ENCODE results near the gene ALOXE3.

ALOXE3 gene

DNA sequence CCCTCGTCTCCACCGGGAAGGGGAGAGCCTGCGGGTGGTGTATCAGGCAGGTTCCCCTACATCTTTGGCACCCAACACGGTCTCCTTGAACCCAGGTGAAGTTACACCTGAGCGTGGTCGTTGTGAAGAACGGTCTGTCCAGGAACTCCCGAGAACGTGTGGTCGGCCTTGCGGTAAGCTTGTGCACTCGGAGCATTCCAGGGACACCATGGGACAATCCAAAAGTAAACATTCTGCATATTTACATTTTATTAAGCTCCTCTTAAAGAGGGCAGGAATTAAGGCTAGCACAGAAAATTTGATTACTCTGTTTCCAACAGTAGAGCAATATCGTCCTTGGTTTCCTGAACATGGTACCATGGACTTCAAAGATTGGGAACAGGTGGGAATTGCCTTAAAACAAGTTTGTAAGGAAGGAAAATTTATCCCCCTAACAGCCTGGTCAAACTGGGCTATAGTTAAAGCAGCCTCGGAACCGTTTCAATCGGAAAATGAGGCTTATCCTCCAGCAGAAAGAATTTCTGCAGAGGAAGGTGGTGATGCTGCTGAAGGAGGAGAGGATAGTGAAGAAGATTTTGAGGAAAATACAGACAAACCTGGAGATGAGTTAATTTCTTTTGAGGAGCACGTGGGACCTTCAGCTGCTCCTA, 61.2 kb downstream of the ALOXE3 start:
- no peaks in the 10 kb centered on the region for H3K79me2 ChIP-seq (ENCODE audit: insufficient read depth, low read length)
- ATAC-seq (ENCODE audit: insufficient read depth, low read depth) (no peak; the same call in 2 of the 3 replicates), DNase-seq (no peak)
- no peak overlapping the region for H3K9ac ChIP-seq (ENCODE audit: low read depth, low read length)
- no peaks in the 10 kb centered on the region for H4K20me1 ChIP-seq (ENCODE audit: insufficient read depth, low read length)
- peaks cover 10% of the 10 kb centered on the region for H3K27me3 ChIP-seq (ENCODE audit: insufficient read depth, low read length, poor library complexity)
- no peaks in the 10 kb centered on the region for H3K9me3 ChIP-seq (ENCODE audit: insufficient read depth, low read length, severe bottlenecking)
- peaks cover 5% of the 10 kb centered on the region; the same call in 1 of the 2 replicates for H3K4me1 ChIP-seq (ENCODE audit: insufficient read depth, low read length)
- no peak overlapping the region for H2AFZ ChIP-seq (ENCODE audit: low read depth, low read length)
- H3K4me3 ChIP-seq (ENCODE audit: low read depth in 1 of 2, low read length in 2 of 2), result no peak overlapping the region
- no peak overlapping the region for H3K27ac ChIP-seq (ENCODE audit: low read length)
- peak; percentile 33 for TF ChIP-seq EZH2 (IDR thresholded peaks at IDR 0.05; ENCODE audit: borderline replicate concordance, low read depth, low read length, severe bottlenecking)
- TF ChIP-seq, protein P1, sequence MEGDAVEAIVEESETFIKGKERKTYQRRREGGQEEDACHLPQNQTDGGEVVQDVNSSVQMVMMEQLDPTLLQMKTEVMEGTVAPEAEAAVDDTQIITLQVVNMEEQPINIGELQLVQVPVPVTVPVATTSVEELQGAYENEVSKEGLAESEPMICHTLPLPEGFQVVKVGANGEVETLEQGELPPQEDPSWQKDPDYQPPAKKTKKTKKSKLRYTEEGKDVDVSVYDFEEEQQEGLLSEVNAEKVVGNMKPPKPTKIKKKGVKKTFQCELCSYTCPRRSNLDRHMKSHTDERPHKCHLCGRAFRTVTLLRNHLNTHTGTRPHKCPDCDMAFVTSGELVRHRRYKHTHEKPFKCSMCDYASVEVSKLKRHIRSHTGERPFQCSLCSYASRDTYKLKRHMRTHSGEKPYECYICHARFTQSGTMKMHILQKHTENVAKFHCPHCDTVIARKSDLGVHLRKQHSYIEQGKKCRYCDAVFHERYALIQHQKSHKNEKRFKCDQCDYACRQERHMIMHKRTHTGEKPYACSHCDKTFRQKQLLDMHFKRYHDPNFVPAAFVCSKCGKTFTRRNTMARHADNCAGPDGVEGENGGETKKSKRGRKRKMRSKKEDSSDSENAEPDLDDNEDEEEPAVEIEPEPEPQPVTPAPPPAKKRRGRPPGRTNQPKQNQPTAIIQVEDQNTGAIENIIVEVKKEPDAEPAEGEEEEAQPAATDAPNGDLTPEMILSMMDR (IDR thresholded peaks at IDR 0.05; ENCODE audit: borderline replicate concordance, extremely low read depth, low read length, poor library complexity, severe bottlenecking), result no peak
- no peak overlapping the region for H3K4me2 ChIP-seq (ENCODE audit: insufficient read depth, low read length)
- no peaks in the 10 kb centered on the region for H3K36me3 ChIP-seq (ENCODE audit: insufficient read depth, low read length)

DNA sequence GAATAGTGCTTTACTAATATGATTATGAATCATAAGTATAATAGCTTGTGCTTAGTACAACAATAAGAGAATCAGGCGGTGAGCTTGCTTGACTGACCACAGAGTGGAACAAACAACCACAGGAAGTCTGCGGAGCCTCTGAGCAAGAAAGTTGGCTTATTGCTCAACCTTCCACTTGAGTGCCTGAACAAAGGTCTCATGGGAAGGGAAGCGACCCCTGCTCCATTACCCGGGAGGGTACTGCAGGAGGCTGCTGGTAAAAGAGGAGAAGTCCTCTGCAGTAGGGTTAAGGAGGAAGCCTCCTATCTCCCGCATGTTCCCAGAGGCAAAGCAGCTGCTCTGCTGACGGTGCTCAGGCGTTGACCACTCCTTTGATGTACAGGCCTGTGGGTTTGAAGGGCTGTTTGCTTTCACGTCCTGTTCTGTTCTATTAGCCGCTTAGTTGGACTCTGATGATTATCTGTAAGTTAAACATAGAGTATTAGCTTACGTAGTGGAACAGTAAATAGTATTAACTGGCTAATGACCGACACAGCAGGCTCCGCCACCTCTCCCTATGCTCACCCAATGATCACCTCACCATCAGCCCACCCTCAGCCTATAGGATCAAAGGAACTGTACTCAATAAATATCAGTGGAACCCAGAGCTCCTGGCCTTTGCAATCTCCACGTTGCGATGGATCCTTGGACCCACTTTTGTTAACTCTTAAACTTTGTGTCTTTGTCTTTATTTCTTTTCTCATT, 61.9 kb downstream of the ALOXE3 start:
- Histone ChIP-seq H3K27me3 (ENCODE audit: insufficient read depth, low read length, poor library complexity) (peaks cover 10% of the 10 kb centered on the region), H2AFZ (ENCODE audit: low read depth, low read length) (no peak overlapping the region), H3K9me3 (ENCODE audit: insufficient read depth, low read length, severe bottlenecking) (no peaks in the 10 kb centered on the region), H3K79me2 (ENCODE audit: insufficient read depth, low read length) (no peaks in the 10 kb centered on the region), H3K4me1 (ENCODE audit: insufficient read depth, low read length) (peaks cover 5% of the 10 kb centered on the region; the same call in 1 of the 2 replicates), H4K20me1 (ENCODE audit: insufficient read depth, low read length) (no peaks in the 10 kb centered on the region), H3K9ac (ENCODE audit: low read depth, low read length) (no peak overlapping the region), H3K4me3 (ENCODE audit: low read depth in 1 of 2, low read length in 2 of 2) (no peak overlapping the region), H3K27ac (ENCODE audit: low read length) (no peak overlapping the region), H3K4me2 (ENCODE audit: insufficient read depth, low read length) (no peak overlapping the region), H3K36me3 (ENCODE audit: insufficient read depth, low read length) (no peaks in the 10 kb centered on the region)
- ATAC-seq (ENCODE audit: insufficient read depth, low read depth) (no peak), DNase-seq (no peak)
- TF ChIP-seq EZH2 (IDR thresholded peaks at IDR 0.05; ENCODE audit: borderline replicate concordance, low read depth, low read length, severe bottlenecking), result no peak
- TF ChIP-seq, protein P1 (IDR thresholded peaks at IDR 0.05; ENCODE audit: borderline replicate concordance, extremely low read depth, low read length, poor library complexity, severe bottlenecking), result no peak

DNA sequence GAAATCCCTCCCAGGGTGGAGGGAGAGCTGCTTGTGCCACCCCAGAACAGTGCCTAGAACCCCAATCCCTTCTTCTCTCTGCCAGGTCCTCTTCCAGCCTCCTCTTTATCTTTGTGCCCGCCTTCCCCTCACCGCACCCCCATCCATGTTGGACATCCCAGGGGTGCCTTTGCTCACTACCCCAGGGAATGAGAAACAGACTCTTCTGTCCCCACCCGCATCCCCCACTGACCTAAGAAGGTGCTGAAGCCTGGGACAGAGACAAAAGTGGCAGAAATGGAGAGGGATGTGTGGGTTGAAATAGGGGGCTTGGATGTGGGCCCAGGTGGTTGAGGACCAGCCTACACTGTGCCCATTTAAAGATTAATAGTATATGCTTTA, 62.5 kb downstream of the ALOXE3 start:
- Histone ChIP-seq H3K9me3 (ENCODE audit: insufficient read depth, low read length, severe bottlenecking) (no peaks in the 10 kb centered on the region), H3K4me3 (ENCODE audit: low read depth in 1 of 2, low read length in 2 of 2) (no peak overlapping the region), H3K27ac (ENCODE audit: low read length) (no peak overlapping the region), H3K36me3 (ENCODE audit: insufficient read depth, low read length) (no peaks in the 10 kb centered on the region), H4K20me1 (ENCODE audit: insufficient read depth, low read length) (no peaks in the 10 kb centered on the region), H3K9ac (ENCODE audit: low read depth, low read length) (no peak overlapping the region), H3K79me2 (ENCODE audit: insufficient read depth, low read length) (no peaks in the 10 kb centered on the region), H3K4me2 (ENCODE audit: insufficient read depth, low read length) (no peak overlapping the region), H3K4me1 (ENCODE audit: insufficient read depth, low read length) (peaks cover 5% of the 10 kb centered on the region; the same call in 1 of the 2 replicates), H2AFZ (ENCODE audit: low read depth, low read length) (no peak overlapping the region), H3K27me3 (ENCODE audit: insufficient read depth, low read length, poor library complexity) (peaks cover 10% of the 10 kb centered on the region)
- TF ChIP-seq EZH2 (IDR thresholded peaks at IDR 0.05; ENCODE audit: borderline replicate concordance, low read depth, low read length, severe bottlenecking), result no peak
- TF ChIP-seq, protein P1 (IDR thresholded peaks at IDR 0.05; ENCODE audit: borderline replicate concordance, extremely low read depth, low read length, poor library complexity, severe bottlenecking), result no peak
- ATAC-seq (ENCODE audit: insufficient read depth, low read depth), result no peak
- DNase-seq, result no peak

Data from DND-41 (cell line).